Mesendoderm (in vitro differentiated cells): ENCODE measurements around the gene APOM. TPM values are rescaled to one million over a fixed set of nuclear protein-coding genes. Genes with fewer than 3 reads are reported as not detected.

Experiments
- DNase-seq: peaks from one replicate; pipeline ENCODE4 v3.0.0; 2013
- H2AK5ac ChIP-seq: 2 replicates; pipeline ENCODE4 v1.6.1; 2013; ENCODE audit warnings: low read length, inconsistent platforms
- H2BK120ac ChIP-seq: 2 replicates; pipeline ENCODE4 v1.6.1; 2013; ENCODE audit warnings: low read depth, mild to moderate bottlenecking, low read length, moderate library complexity, mixed read lengths
- H2BK15ac ChIP-seq: replicated peaks from 2 replicates; pipeline ENCODE4 v1.6.1; 2013; ENCODE audit warnings: low read depth, mild to moderate bottlenecking, moderate library complexity
- H2BK5ac ChIP-seq: 2 replicates; pipeline ENCODE4 v1.6.1; 2013; ENCODE audit warnings: low read length, inconsistent platforms
- H3K18ac ChIP-seq: 2 replicates; pipeline ENCODE4 v1.6.1; 2013; ENCODE audit warnings: mild to moderate bottlenecking, low read length, mixed read lengths
- H3K23ac ChIP-seq: one replicate; pipeline ENCODE4 v1.6.1; 2013; ENCODE audit warnings: low read length
- H3K27ac ChIP-seq: 2 replicates; pipeline ENCODE4 v1.5.1; 2013; ENCODE audit warnings: low read depth, mild to moderate bottlenecking, inconsistent platforms, low read length, moderate library complexity
- H3K27me3 ChIP-seq: 2 replicates; pipeline ENCODE4 v1.6.1; 2013; ENCODE audit warnings: low read length, control low read depth, mild to moderate bottlenecking, inconsistent platforms; ENCODE audit not compliant: insufficient read depth, poor library complexity
- H3K36me3 ChIP-seq: 2 replicates; pipeline ENCODE4 v1.6.1; 2013; ENCODE audit warnings: low read length, inconsistent platforms; ENCODE audit not compliant: control insufficient read depth, insufficient read depth
- H3K4ac ChIP-seq: one replicate; pipeline ENCODE4 v1.6.1; 2013; ENCODE audit warnings: low read depth, mild to moderate bottlenecking, low read length, moderate library complexity
- H3K4me1 ChIP-seq: 2 replicates; pipeline ENCODE4 v1.6.1; 2013; ENCODE audit warnings: low read depth, low read length, inconsistent platforms; ENCODE audit not compliant: control insufficient read depth
- H3K4me2 ChIP-seq: 2 replicates; pipeline ENCODE4 v1.6.1; 2013; ENCODE audit warnings: low read length
- H3K4me3 ChIP-seq: 2 replicates; pipeline ENCODE4 v1.5.1; 2013; ENCODE audit warnings: mild to moderate bottlenecking, low read length
- H3K56ac ChIP-seq: one replicate; pipeline ENCODE4 v1.6.1; 2013; ENCODE audit warnings: low read length
- H3K79me1 ChIP-seq: 2 replicates; pipeline ENCODE4 v1.6.1; 2013; ENCODE audit warnings: low read length, inconsistent platforms
- H3K79me2 ChIP-seq: 2 replicates; pipeline ENCODE4 v1.6.1; 2013; ENCODE audit warnings: mild to moderate bottlenecking, low read length; ENCODE audit not compliant: control insufficient read depth, insufficient read depth
- H3K9ac ChIP-seq: 2 replicates; pipeline ENCODE4 v1.6.1; 2013; ENCODE audit warnings: low read length, inconsistent platforms
- H4K5ac ChIP-seq: one replicate; pipeline ENCODE4 v1.6.1; 2013; ENCODE audit warnings: low read length
- H4K8ac ChIP-seq: one replicate; pipeline ENCODE4 v1.6.1; 2013; ENCODE audit warnings: low read depth, mild to moderate bottlenecking, control low read depth, low read length, moderate library complexity
- WGBS: extraction: QIAGEN DNeasy Blood & Tissue Kit; methylation state at CpG from one replicate; pipeline ENCODE4 v1.1.7; 2013; ENCODE audit warnings: low lambda C conversion rate, missing lambda C conversion rate; ENCODE audit not compliant: insufficient coverage; ENCODE audit errors: extremely low coverage; 5-methylcytosine and 5-hydroxymethylcytosine counted together
- polyA plus RNA-seq, 2 experiments: library from polyadenylated mRNA; stranded (reverse); fragments of 200-250 nt; gene quantifications; one replicate each; pipeline ENCODE4 v1.2.3, GENCODE V29; 2013

APOM gene
- 3.3 TPM for polyA plus RNA-seq (2013, experiment 1 of 2)
- 3.5 TPM for polyA plus RNA-seq (2013, experiment 2 of 2)

- H2AK5ac ChIP-seq, result no peak within 1 kb of the TSS
- no peak within 1 kb of the TSS for H3K27ac ChIP-seq
- H2BK5ac ChIP-seq, result no peak within 1 kb of the TSS
- peaks cover 27% of the 10 kb centered on the region for H3K79me2 ChIP-seq
- no peaks in the 10 kb centered on the region for H3K27me3 ChIP-seq
- no peak within 1 kb of the TSS for H3K4me2 ChIP-seq
- peaks cover 6% of the 10 kb centered on the region for H3K4me1 ChIP-seq
- no peak within 1 kb of the TSS for H4K5ac ChIP-seq
- no peak within 1 kb of the TSS for H3K4ac ChIP-seq
- H3K18ac ChIP-seq, result no peak within 1 kb of the TSS
- H4K8ac ChIP-seq, result no peak within 1 kb of the TSS
- H2BK120ac ChIP-seq, result no peak within 1 kb of the TSS
- H3K4me3 ChIP-seq, result no peak within 1 kb of the TSS
- H2BK15ac ChIP-seq, result no peak within 1 kb of the TSS
- peaks cover 22% of the 10 kb centered on the region for H3K79me1 ChIP-seq
- H3K36me3 ChIP-seq, result no peaks in the 10 kb centered on the region
- H3K23ac ChIP-seq, result no peak within 1 kb of the TSS
- H3K9ac ChIP-seq, result no peak within 1 kb of the TSS
- no CpG with 5 or more reads among the region's 8 CpGs for WGBS
- H3K56ac ChIP-seq, result no peak within 1 kb of the TSS
- DNase-seq, result no peak
These were observed at the start of gene APOM for GRCh38 chr6:31655349-31656237. Gene APOM, plus strand, starts transcription at chr6:31655894. Its CDS starts 73 bp downstream, at chr6:31655967.

GRCh38 chr6:31607317-31607716 is 48.4 kb upstream of the APOM start:
- Histone ChIP-seq H4K5ac (no peak overlapping the region), H3K4me1 (peaks cover 2% of the 10 kb centered on the region), H4K8ac (no peak overlapping the region), H2AK5ac (no peak overlapping the region), H3K4me3 (no peak overlapping the region), H3K79me1 (no peaks in the 10 kb centered on the region), H3K56ac (no peak overlapping the region), H2BK120ac (no peak overlapping the region), H3K4ac (no peak overlapping the region), H2BK5ac (no peak overlapping the region), H3K27ac (no peak overlapping the region), H3K9ac (no peak overlapping the region), H3K36me3 (no peaks in the 10 kb centered on the region), H2BK15ac (no peak overlapping the region), H3K18ac (no peak overlapping the region), H3K4me2 (no peak overlapping the region), H3K23ac (no peak overlapping the region), H3K27me3 (no peaks in the 10 kb centered on the region), H3K79me2 (no peaks in the 10 kb centered on the region)
- WGBS, result no CpG with 5 or more reads among the region's 1 CpG
- DNase-seq, result peak; percentile 68

- Histone ChIP-seq H2BK15ac (no peak overlapping the region), H2BK5ac (no peak overlapping the region), H3K79me1 (no peaks in the 10 kb centered on the region), H3K9ac (no peak overlapping the region), H2BK120ac (no peak overlapping the region), H3K79me2 (no peaks in the 10 kb centered on the region), H3K4me3 (no peak overlapping the region), H4K8ac (no peak overlapping the region), H3K4me2 (no peak overlapping the region), H3K18ac (no peak overlapping the region), H2AK5ac (no peak overlapping the region), H3K27ac (no peak overlapping the region), H3K4me1 (peaks cover 2% of the 10 kb centered on the region), H3K36me3 (no peaks in the 10 kb centered on the region), H3K56ac (peak overlapping the region; percentile 17), H3K23ac (no peak overlapping the region), H4K5ac (no peak overlapping the region), H3K27me3 (no peaks in the 10 kb centered on the region), H3K4ac (no peak overlapping the region)
- no peak for DNase-seq
- WGBS, result no CpG with 5 or more reads among the region's 8 CpGs
These were observed 45.9 kb upstream of the APOM start for GRCh38 chr6:31609519-31610406.

- Histone ChIP-seq H2AK5ac (no peak overlapping the region), H3K4me3 (no peak overlapping the region), H3K36me3 (no peaks in the 10 kb centered on the region), H3K18ac (no peak overlapping the region), H4K8ac (no peak overlapping the region), H3K4ac (no peak overlapping the region), H3K23ac (no peak overlapping the region), H4K5ac (no peak overlapping the region), H3K79me2 (no peaks in the 10 kb centered on the region), H3K56ac (no peak overlapping the region), H3K27ac (no peak overlapping the region), H3K9ac (no peak overlapping the region), H2BK15ac (no peak overlapping the region), H3K79me1 (no peaks in the 10 kb centered on the region), H3K4me1 (peaks cover 10% of the 10 kb centered on the region), H3K4me2 (no peak overlapping the region), H2BK5ac (no peak overlapping the region), H3K27me3 (no peaks in the 10 kb centered on the region), H2BK120ac (no peak overlapping the region)
- no peak for DNase-seq
- no CpG with 5 or more reads among the region's 4 CpGs for WGBS
These were observed 44.7 kb upstream of the APOM start for GRCh38 chr6:31610968-31611367.

- no CpG with 5 or more reads among the region's 8 CpGs for WGBS
These were observed 41.5 kb upstream of the APOM start for GRCh38 chr6:31614075-31614619.

More at GRCh38 chr6:31614075-31614619, 41.5 kb upstream of the APOM start:
- no peak for DNase-seq
- Histone ChIP-seq H3K4ac (no peak overlapping the region), H3K27me3 (no peaks in the 10 kb centered on the region), H3K4me3 (no peak overlapping the region), H3K4me1 (peaks cover 8% of the 10 kb centered on the region), H4K8ac (no peak overlapping the region), H3K36me3 (no peaks in the 10 kb centered on the region), H4K5ac (no peak overlapping the region), H3K9ac (no peak overlapping the region), H3K18ac (no peak overlapping the region), H2BK5ac (no peak overlapping the region), H3K79me2 (no peaks in the 10 kb centered on the region), H3K79me1 (no peaks in the 10 kb centered on the region), H2BK15ac (no peak overlapping the region), H2BK120ac (no peak overlapping the region), H2AK5ac (no peak overlapping the region), H3K4me2 (no peak overlapping the region), H3K23ac (no peak overlapping the region), H3K27ac (no peak overlapping the region), H3K56ac (no peak overlapping the region)
